GM12874 (cell line): ENCODE data around the gene SLC51A.

Experiments used
- CTCF ChIP-seq: IDR thresholded peaks from 2 replicates; pipeline ENCODE4 v1.5.1; 2011; ENCODE audit warnings: low read depth, mild to moderate bottlenecking, control low read depth, low read length, moderate library complexity; ENCODE audit not compliant: insufficient read depth

The SLC51A gene

GRCh38 chr3:196194542-196194915 is 21.8 kb upstream of the SLC51A start:
- no peak for TF ChIP-seq CTCF

- TF ChIP-seq CTCF, result no peak
Measured at GRCh38 chr3:196195664-196196265, 20.6 kb upstream of the SLC51A start.

- no peak for TF ChIP-seq CTCF
Measured at GRCh38 chr3:196197524-196197923, 18.8 kb upstream of the SLC51A start.

GRCh38 chr3:196198081-196198675 is 18.2 kb upstream of the SLC51A start:
- TF ChIP-seq CTCF, result no peak

DNA sequence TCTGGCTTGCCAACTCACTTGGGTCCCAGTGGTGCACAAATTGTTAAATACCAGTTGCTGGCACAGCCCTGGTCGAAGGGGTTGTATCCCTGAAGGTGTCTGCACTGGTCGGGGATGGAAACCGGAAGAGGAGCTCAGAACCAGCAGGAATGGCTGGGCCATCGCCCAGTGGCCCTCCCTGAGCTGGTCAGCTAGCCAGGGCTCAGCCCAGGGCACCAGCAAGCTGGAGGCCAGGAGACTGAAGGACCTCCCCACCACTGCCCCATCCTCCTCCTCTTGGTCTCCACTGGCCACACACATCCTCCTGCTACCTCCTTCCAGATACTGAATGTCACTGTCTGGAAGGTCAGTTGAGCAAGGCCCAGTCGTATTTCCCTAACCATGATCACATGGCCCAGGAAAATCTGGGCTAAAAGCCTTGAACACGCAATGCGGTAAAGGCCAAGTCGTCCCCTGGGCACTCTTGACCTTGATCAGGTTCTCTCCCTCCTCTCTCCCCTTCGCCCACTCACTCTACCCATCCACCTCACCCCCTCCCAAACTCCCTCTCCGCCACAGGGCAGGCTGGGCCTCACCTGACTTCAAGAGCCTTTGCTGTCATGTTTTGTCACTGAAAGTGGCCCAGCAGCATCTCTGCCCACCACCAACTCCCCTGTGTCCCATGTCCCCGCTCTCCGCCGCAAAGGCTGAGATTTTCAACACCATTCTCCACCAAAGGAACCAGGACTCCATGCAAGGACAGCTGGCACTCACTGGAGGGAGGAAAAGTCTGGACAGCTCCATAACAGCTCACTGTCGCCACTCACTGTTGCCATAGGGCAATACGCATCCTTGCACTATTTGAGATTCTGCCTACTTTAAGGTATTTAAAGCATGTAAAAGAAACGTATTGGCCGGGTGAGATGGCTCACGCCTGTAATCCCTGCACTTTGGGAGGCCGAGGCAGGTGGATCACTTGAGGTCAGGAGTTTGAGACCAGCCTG is 17.3 kb upstream of the SLC51A start:
- TF ChIP-seq CTCF, result no peak; the same call in 1 of the 2 replicates

- no peak for TF ChIP-seq CTCF
Measured at GRCh38 chr3:196202516-196202970, 13.8 kb upstream of the SLC51A start.

- TF ChIP-seq CTCF, result no peak
Measured at GRCh38 chr3:196203846-196204245, 12.5 kb upstream of the SLC51A start.
